ENCODE results near the gene RCHY1. TPM values are rescaled to one million over a fixed set of nuclear protein-coding genes. Genes with fewer than 3 reads are reported as not detected.
"Not testable (repeated sequence)": the region's sequence is repeated elsewhere in the genome, so short reads cannot be mapped to it uniquely, and the experiment has no call there.

The RCHY1 gene
- total RNA-seq, 1 experiment from 2014 or later, result 7.1 TPM

GRCh38 chr4:75525086-75525485 is 10.9 kb upstream of the RCHY1 start:
- no peaks in the 10 kb centered on the region for H3K4me1 ChIP-seq (replicated peaks; ENCODE audit: insufficient read depth)
- BruUV-seq (replicated peaks), result no TSS peak
- intact Hi-C loops (cut with micrococcal nuclease; ENCODE audit: unreplicated experiment), result no loop called here
- no peak overlapping the region for H3K4me2 ChIP-seq
- no peak overlapping the region for H3K27ac ChIP-seq
- no peaks in the 10 kb centered on the region for H3K9me2 ChIP-seq (ENCODE audit: insufficient read depth)
- no peak for DNase-seq
- H3K79me2 ChIP-seq (ENCODE audit: low read depth), result no peaks in the 10 kb centered on the region
- H4K20me1 ChIP-seq (ENCODE audit: insufficient read depth), result no peaks in the 10 kb centered on the region
- H3K27me3 ChIP-seq (ENCODE audit: insufficient read depth, low read depth), result no peaks in the 10 kb centered on the region
- no peak overlapping the region for H2AFZ ChIP-seq
- TF ChIP-seq CTCF (conservative IDR thresholded peaks at IDR 0.05) (no peak), EZH2 (IDR thresholded peaks at IDR 0.05; ENCODE audit: low read depth) (no peak)
- H3K36me3 ChIP-seq (ENCODE audit: low read depth), result no peaks in the 10 kb centered on the region
- ChIA-PET POLR2A (ENCODE audit: unreplicated experiment) (no interaction called here), CTCF (no interaction called here)
- no peak overlapping the region for H3K4me3 ChIP-seq
- no peaks in the 10 kb centered on the region for H3F3A ChIP-seq (ENCODE audit: insufficient read depth, low read depth)
- no peaks in the 10 kb centered on the region for H3K9me3 ChIP-seq (ENCODE audit: insufficient read depth, low read depth)

- BruUV-seq (replicated peaks); intact Hi-C loops (cut with micrococcal nuclease; ENCODE audit: unreplicated experiment); H2AFZ ChIP-seq; H4K20me1 ChIP-seq (ENCODE audit: insufficient read depth); POLR2A ChIA-PET (ENCODE audit: unreplicated experiment); CTCF ChIA-PET; DNase-seq; H3K9me3 ChIP-seq (ENCODE audit: insufficient read depth, low read depth); H3F3A ChIP-seq (ENCODE audit: insufficient read depth, low read depth); H3K9me2 ChIP-seq (ENCODE audit: insufficient read depth); H3K4me2 ChIP-seq; H3K27me3 ChIP-seq (ENCODE audit: insufficient read depth, low read depth); H3K36me3 ChIP-seq (ENCODE audit: low read depth); H3K27ac ChIP-seq; H3K4me3 ChIP-seq; H3K4me1 ChIP-seq (replicated peaks; ENCODE audit: insufficient read depth): not testable (repeated sequence)
- peaks cover 17% of the 10 kb centered on the region for H3K79me2 ChIP-seq (ENCODE audit: low read depth)
Measured at GRCh38 chr4:75519452-75519851, 5.2 kb upstream of the RCHY1 start.

- no peak overlapping the region for H2AFZ ChIP-seq
- peaks cover 10% of the 10 kb centered on the region; the same call in 1 of the 2 replicates for H3K36me3 ChIP-seq (ENCODE audit: low read depth)
- TF ChIP-seq EZH2 (IDR thresholded peaks at IDR 0.05; ENCODE audit: low read depth) (no peak), CTCF (conservative IDR thresholded peaks at IDR 0.05) (no peak)
- H3K4me3 ChIP-seq, result 0 out of 2 replicates have a peak overlapping the region, but pooled peaks have one; percentile 95
- H4K20me1 ChIP-seq (ENCODE audit: insufficient read depth), result no peaks in the 10 kb centered on the region
- no peak for DNase-seq
- no peak overlapping the region for H3K27ac ChIP-seq
- H3K79me2 ChIP-seq (ENCODE audit: low read depth), result peaks cover 43% of the 10 kb centered on the region
- BruUV-seq (replicated peaks), result no TSS peak
- no peaks in the 10 kb centered on the region for H3K9me2 ChIP-seq (ENCODE audit: insufficient read depth)
- ChIA-PET CTCF (no interaction called here), POLR2A (ENCODE audit: unreplicated experiment) (no interaction called here)
- H3K9me3 ChIP-seq (ENCODE audit: insufficient read depth, low read depth), result no peaks in the 10 kb centered on the region
- H3F3A ChIP-seq (ENCODE audit: insufficient read depth, low read depth), result peaks cover 8% of the 10 kb centered on the region; the same call in 1 of the 2 replicates
- intact Hi-C loops (cut with micrococcal nuclease; ENCODE audit: unreplicated experiment), result no loop called here
- H3K4me2 ChIP-seq, result peak overlapping the region; percentile 96; the same call in 1 of the 2 replicates
- H3K4me1 ChIP-seq (replicated peaks; ENCODE audit: insufficient read depth), result peaks cover 29% of the 10 kb centered on the region
- no peaks in the 10 kb centered on the region for H3K27me3 ChIP-seq (ENCODE audit: insufficient read depth, low read depth)
Measured at GRCh38 chr4:75516144-75516543, 1.9 kb upstream of the RCHY1 start.

All from PC-9 (cell line).